Body of pancreas (tissue), 4 donors: ENCODE data around the gene PRRC2B.

Source experiments
- CTCF ChIP-seq, 7 experiments: fragments of 450-650 bp in 4 of 7; fragments of 200-600 bp in 3 of 7; sonication (generic) in 3 of 7; IDR thresholded peaks; one replicate each; pipeline ENCODE4 v1.5.1; 2016 to 2019; ENCODE audit warnings: antibody characterized with exemption in 7 of 7
- POLR2A ChIP-seq, 3 donors: fragments of 450-650 bp; IDR thresholded peaks; one replicate each; pipeline ENCODE4 v1.6.1; 2016; ENCODE audit warnings: antibody characterized with exemption in 3 of 3, mild to moderate bottlenecking in 2 of 3

DNA sequence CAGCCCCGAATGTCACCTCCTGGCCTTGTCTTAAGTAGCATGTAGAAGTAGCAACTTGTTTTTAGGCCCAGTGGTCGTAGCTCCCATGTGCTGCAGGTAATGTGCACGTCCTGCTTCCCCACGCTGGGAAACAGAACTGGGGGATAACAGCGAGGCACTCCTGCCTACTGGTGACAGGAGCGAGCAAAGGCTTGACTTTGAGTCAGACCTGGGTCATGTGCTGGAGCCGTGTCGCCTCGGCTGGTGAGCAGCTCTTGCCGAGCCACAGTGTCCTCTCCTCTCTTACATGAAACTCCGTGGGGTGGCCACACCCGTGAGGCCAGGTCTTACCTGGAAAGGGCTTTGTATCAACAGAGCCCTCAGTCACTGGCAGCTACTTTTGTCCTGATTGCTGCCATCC, 91.3 kb downstream of the PRRC2B start:
- TF ChIP-seq CTCF (IDR thresholded peaks at IDR 0.05), result no peak
- TF ChIP-seq POLR2A (IDR thresholded peaks at IDR 0.05), result no peak
